Endothelial cell of umbilical vein (primary cell): ENCODE data around the gene ZBP1. TPM values are rescaled to one million over a fixed set of nuclear protein-coding genes. Genes with fewer than 3 reads are reported as not detected.

Source experiments
- BruUV-seq: library from RNA; stranded (reverse); fragments of 400-500 nt; replicated peaks from 2 replicates; lab custom pipeline; 2021; lab: Mats Ljungman, UMichigan
- CTCF ChIA-PET: fragments of 300-600, 350-600 bp; sonication (Branson Sonifier 250); formaldehyde crosslinking; loops from one replicate; lab custom pipeline; 2021; ENCODE audit warnings: antibody characterized with exemption, inconsistent platforms; lab: Charles Lee
- POLR2A ChIA-PET: fragments of 300-600, 350-600 bp; sonication (Branson Sonifier 250); formaldehyde crosslinking; loops from one replicate; lab custom pipeline; 2021; ENCODE audit warnings: antibody characterized with exemption, inconsistent platforms; lab: Charles Lee
- DNase-seq: peaks from one replicate; pipeline ENCODE4 v3.0.0-alpha.2; 2011; ENCODE audit warnings: low read depth, low spot score
- FAIRE-seq: peaks from 2 replicates; lab custom pipeline; 2011; peaks lifted over from hg19 to GRCh38; lab: Jason Lieb, UNC
- H2AFZ ChIP-seq: 2 replicates; pipeline ENCODE4 v1.6.0; 2012; ENCODE audit warnings: low read depth, low read length, control low read depth, inconsistent platforms
- H3K27ac ChIP-seq: 2 replicates; pipeline ENCODE4 v1.5.1; 2011; ENCODE audit warnings: low read depth, mild to moderate bottlenecking, control low read depth, low read length, moderate library complexity; ENCODE audit not compliant: insufficient read depth
- H3K27me3 ChIP-seq, 2 experiments: 2 replicates each; pipeline versions ENCODE4 v1.6.0 to v1.6.1; 2011; ENCODE audit warnings: low read length in 2 of 2, mixed read lengths in 1 of 2; ENCODE audit not compliant: control insufficient read depth in 2 of 2, insufficient read depth in 2 of 2
- H3K36me3 ChIP-seq, 2 experiments: 2 replicates in 1 of 2; 3 replicates in 1 of 2; pipeline ENCODE4 v1.5.1; 2011; ENCODE audit warnings: low read length in 2 of 2, mild to moderate bottlenecking in 1 of 2, moderate library complexity in 1 of 2; ENCODE audit not compliant: control insufficient read depth in 2 of 2, insufficient read depth in 2 of 2; ENCODE audit errors: extremely low read depth in 1 of 2
- H3K4me1 ChIP-seq: 3 replicates; pipeline ENCODE4 v1.5.1; 2011; ENCODE audit warnings: mild to moderate bottlenecking, low read length; ENCODE audit not compliant: control insufficient read depth, insufficient read depth; ENCODE audit errors: extremely low read depth
- H3K4me2 ChIP-seq: 2 replicates; pipeline ENCODE4 v1.6.1; 2011; ENCODE audit warnings: low read length, control low read depth, mixed read lengths; ENCODE audit not compliant: insufficient read depth
- H3K4me3 ChIP-seq, 3 experiments: fragments of 200-600 bp in 1 of 3; sonication (generic), shearing (Covaris generic) in 1 of 3; replicated peaks in 1 of 3; 2 replicates each; pipeline ENCODE4 v1.5.1; 2011 to 2016; ENCODE audit warnings: control low read depth in 3 of 3, low read length in 3 of 3, mild to moderate bottlenecking in 2 of 3, inconsistent platforms in 1 of 3, low read depth in 1 of 3, moderate library complexity in 1 of 3; ENCODE audit not compliant: insufficient read depth in 1 of 3
- H3K79me2 ChIP-seq: 2 replicates; pipeline ENCODE4 v1.6.0; 2012; ENCODE audit warnings: low read length, inconsistent platforms; ENCODE audit not compliant: control insufficient read depth, insufficient read depth
- H3K9ac ChIP-seq: replicated peaks from 2 replicates; pipeline ENCODE3; 2011; ENCODE audit warnings: low read length, control low read depth; ENCODE audit not compliant: insufficient read depth; ENCODE audit errors: extremely low read depth
- H3K9me1 ChIP-seq: replicated peaks from 3 replicates; pipeline ENCODE4 v1.6.0; 2011; ENCODE audit warnings: mild to moderate bottlenecking, low read length; ENCODE audit not compliant: control insufficient read depth, insufficient read depth; ENCODE audit errors: extremely low read depth
- H3K9me3 ChIP-seq: replicated peaks from 2 replicates; pipeline ENCODE4 v1.5.1; 2012; ENCODE audit warnings: low read length, inconsistent platforms; ENCODE audit not compliant: control insufficient read depth, insufficient read depth
- H4K20me1 ChIP-seq: replicated peaks from 2 replicates; pipeline ENCODE3; 2011; ENCODE audit warnings: mild to moderate bottlenecking, low read length; ENCODE audit not compliant: control insufficient read depth, insufficient read depth; ENCODE audit errors: extremely low read depth
- EZH2 ChIP-seq: IDR thresholded peaks from 2 replicates; pipeline ENCODE4 v1.6.1; 2012; ENCODE audit warnings: borderline replicate concordance, low read depth, mild to moderate bottlenecking, moderate library complexity, low read length, inconsistent platforms; ENCODE audit not compliant: severe bottlenecking
- FOS ChIP-seq: IDR thresholded peaks from 2 replicates; pipeline ENCODE4 v1.6.1; 2011; ENCODE audit warnings: mild to moderate bottlenecking, low read length, moderate library complexity, borderline replicate concordance; ENCODE audit not compliant: insufficient read depth
- GATA2 ChIP-seq: IDR thresholded peaks from 2 replicates; pipeline ENCODE4 v1.7.0; 2011; ENCODE audit warnings: low read depth, mild to moderate bottlenecking, moderate library complexity, mixed read lengths, low read length; ENCODE audit not compliant: insufficient read length, insufficient read depth
- JUN ChIP-seq: IDR thresholded peaks from 2 replicates; pipeline ENCODE4 v1.6.1; 2011; ENCODE audit warnings: borderline replicate concordance, low read depth; ENCODE audit not compliant: insufficient read length, insufficient read depth
- MYC ChIP-seq: IDR thresholded peaks from one replicate; pipeline ENCODE4 v1.6.1; 2011; ENCODE audit warnings: mild to moderate bottlenecking, low read depth, low read length
- POLR2A ChIP-seq: IDR thresholded peaks from 2 replicates; pipeline ENCODE4 v1.6.1; 2012; ENCODE audit warnings: low read depth, mild to moderate bottlenecking, control low read depth, low read length
- POLR2AphosphoS5 ChIP-seq: IDR thresholded peaks from 2 replicates; pipeline ENCODE4 v1.6.1; 2012; ENCODE audit warnings: low read depth, mild to moderate bottlenecking, control low read depth, low read length, moderate library complexity; ENCODE audit not compliant: insufficient read depth
- dilution Hi-C: fragments of 300-500 bp; cut with MboI; formaldehyde crosslinking; loops from one replicate; pipeline ENCODE4 v1.15.0; 2019; ENCODE audit warnings: low sequenced_read_pairs; ENCODE audit not compliant: extremely low pct_ligation_motif_present
- intact Hi-C: fragments of 100-400 bp; cut with micrococcal nuclease; formaldehyde crosslinking; loops from one replicate; pipeline ENCODE4 v1.10.0; 2022
- polyA plus RNA-seq, 4 experiments: library from polyadenylated mRNA; depleted of rRNA in 3 of 4; stranded (reverse) in 3 of 4; unstranded in 1 of 4; fragments of >200 nt; gene quantifications; 2 replicates each; pipeline versions ENCODE4 v1.2.1 to v1.2.3, GENCODE V29; 2011 to 2012; ENCODE audit warnings: missing spikeins in 1 of 4
- total RNA-seq: library from RNA; stranded (reverse); gene quantifications from 2 replicates; pipeline ENCODE4 v1.2.3, GENCODE V29; 2021
- TF ChIP-seq, protein P1 (sequence below): IDR thresholded peaks from 2 replicates; pipeline ENCODE4 v1.6.1; 2011; ENCODE audit not compliant: insufficient read depth, insufficient read length
- TF ChIP-seq, protein P2 (sequence below), 2 donors: IDR thresholded peaks; 1 replicate in 1 of 2; 2 replicates in 1 of 2; pipeline ENCODE4 v1.5.1; 2011; ENCODE audit warnings: low read length in 2 of 2, mild to moderate bottlenecking in 2 of 2, moderate library complexity in 2 of 2, control low read depth in 1 of 2, inconsistent platforms in 1 of 2, low read depth in 1 of 2; ENCODE audit not compliant: insufficient read depth in 1 of 2; ENCODE audit errors: extremely low read depth in 1 of 2

The ZBP1 gene
- total and polyA plus RNA-seq, 2 donors (not counting 3 experiments of a cell fraction or from before 2014, with no cell fraction given) = not detected

GRCh38 chr20:57573242-57573641 is 47.0 kb downstream of the ZBP1 start:
- H3K27ac ChIP-seq = no peak overlapping the region
- no TSS peak for BruUV-seq
- dilution Hi-C loops = no loop called here
- H3K79me2 ChIP-seq = no peaks in the 10 kb centered on the region
- no peak overlapping the region for H3K4me3 ChIP-seq
- H3K27me3 ChIP-seq = no peaks in the 10 kb centered on the region
- no peak for FAIRE-seq
- TF ChIP-seq JUN = no peak
- TF ChIP-seq EZH2 = no peak
- no peak for TF ChIP-seq MYC
- TF ChIP-seq POLR2A = no peak
- no peak for TF ChIP-seq FOS
- TF ChIP-seq, protein P1, sequence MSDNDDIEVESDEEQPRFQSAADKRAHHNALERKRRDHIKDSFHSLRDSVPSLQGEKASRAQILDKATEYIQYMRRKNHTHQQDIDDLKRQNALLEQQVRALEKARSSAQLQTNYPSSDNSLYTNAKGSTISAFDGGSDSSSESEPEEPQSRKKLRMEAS = no peak
- no peak for TF ChIP-seq POLR2AphosphoS5
- TF ChIP-seq, protein P2, sequence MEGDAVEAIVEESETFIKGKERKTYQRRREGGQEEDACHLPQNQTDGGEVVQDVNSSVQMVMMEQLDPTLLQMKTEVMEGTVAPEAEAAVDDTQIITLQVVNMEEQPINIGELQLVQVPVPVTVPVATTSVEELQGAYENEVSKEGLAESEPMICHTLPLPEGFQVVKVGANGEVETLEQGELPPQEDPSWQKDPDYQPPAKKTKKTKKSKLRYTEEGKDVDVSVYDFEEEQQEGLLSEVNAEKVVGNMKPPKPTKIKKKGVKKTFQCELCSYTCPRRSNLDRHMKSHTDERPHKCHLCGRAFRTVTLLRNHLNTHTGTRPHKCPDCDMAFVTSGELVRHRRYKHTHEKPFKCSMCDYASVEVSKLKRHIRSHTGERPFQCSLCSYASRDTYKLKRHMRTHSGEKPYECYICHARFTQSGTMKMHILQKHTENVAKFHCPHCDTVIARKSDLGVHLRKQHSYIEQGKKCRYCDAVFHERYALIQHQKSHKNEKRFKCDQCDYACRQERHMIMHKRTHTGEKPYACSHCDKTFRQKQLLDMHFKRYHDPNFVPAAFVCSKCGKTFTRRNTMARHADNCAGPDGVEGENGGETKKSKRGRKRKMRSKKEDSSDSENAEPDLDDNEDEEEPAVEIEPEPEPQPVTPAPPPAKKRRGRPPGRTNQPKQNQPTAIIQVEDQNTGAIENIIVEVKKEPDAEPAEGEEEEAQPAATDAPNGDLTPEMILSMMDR (IDR thresholded peaks at IDR 0.05; ENCODE audit: extremely low read depth in 1 of 2, insufficient read depth in 1 of 2, low read depth in 1 of 2, low read length in 2 of 2) = no peak
- no peak for TF ChIP-seq GATA2
- no peaks in the 10 kb centered on the region for H3K9me3 ChIP-seq
- CTCF ChIA-PET = interaction anchor here (1.4 kb wide), 1 partner anchor 9 kb away, joined by 3 read pairs; no protein-coding TSS in a partner anchor
- no peaks in the 10 kb centered on the region for H4K20me1 ChIP-seq
- H3K36me3 ChIP-seq = no peaks in the 10 kb centered on the region
- no peak for DNase-seq
- H3K4me1 ChIP-seq = no peaks in the 10 kb centered on the region
- intact Hi-C loops = no loop called here
- H3K9ac ChIP-seq = no peak overlapping the region
- no peak overlapping the region for H3K4me2 ChIP-seq
- no peak overlapping the region for H2AFZ ChIP-seq
- POLR2A ChIA-PET = no interaction called here
- no peaks in the 10 kb centered on the region for H3K9me1 ChIP-seq
